ENCODE results near the gene MCM6.

DNA sequence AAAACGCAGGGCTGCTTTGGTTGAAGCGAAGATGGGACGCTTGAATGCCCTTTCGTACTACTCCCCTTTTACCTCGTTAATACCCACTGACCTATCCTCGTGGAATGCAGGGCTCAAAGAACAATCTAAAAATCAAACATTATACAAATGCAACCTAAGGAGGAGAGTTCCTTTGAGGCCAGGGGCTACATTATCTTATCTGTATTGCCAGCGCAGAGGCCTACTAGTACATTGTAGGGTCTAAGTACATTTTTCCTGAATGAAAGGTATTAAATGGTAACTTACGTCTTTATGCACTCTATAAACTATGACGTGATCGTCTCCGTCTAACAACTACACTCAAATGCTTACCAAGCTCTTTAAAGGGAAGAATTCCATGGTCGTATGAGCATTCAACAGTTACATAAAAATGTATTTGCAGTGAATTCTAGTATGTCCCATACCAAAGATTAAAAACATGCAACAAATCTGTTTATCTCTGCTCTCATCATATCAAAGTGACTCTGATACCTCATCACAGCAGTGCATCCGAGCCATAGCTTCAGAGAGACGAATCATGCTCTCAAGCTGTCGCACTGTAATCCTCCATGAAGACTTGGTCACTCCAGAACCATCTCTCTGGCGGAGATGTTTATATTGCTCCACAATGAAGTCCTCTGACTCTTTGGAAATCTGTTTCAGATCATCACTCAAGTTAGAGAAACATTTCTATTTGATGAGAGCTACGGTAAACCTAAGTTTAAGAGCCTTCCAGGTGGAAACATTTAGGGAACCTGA lies 25.2 kb downstream of the MCM6 start:
- no peak for TF ChIP-seq CTCF (IDR thresholded peaks at IDR 0.05)
- TF ChIP-seq POLR2AphosphoS5 (IDR thresholded peaks at IDR 0.05) = no peak
- no peak for TF ChIP-seq POLR2A (IDR thresholded peaks at IDR 0.05)
